HEK293 (cell line): ENCODE measurements around the gene NRG2.
A peak's percentile ranks its signal among the peaks of the same experiment; 100 is the strongest.

Source experiments
- CTCF ChIA-PET: fragments of 350-600 bp; formaldehyde crosslinking; extraction: SDS; loops from one replicate; lab custom pipeline; 2021; ENCODE audit warnings: antibody characterized with exemption; lab: Yijun Ruan, JAX
- POLR2A ChIA-PET: fragments of 300-600 bp; formaldehyde crosslinking; extraction: SDS; loops from one replicate; lab custom pipeline; 2020; ENCODE audit warnings: antibody characterized with exemption, inconsistent platforms; lab: Yijun Ruan, JAX
- H3K27ac ChIP-seq: fragments of 200-500 bp; sonication (Bioruptor generic); 2 replicates; pipeline ENCODE4 v1.5.1; 2014; ENCODE audit warnings: low read depth, low read length, control low read depth, inconsistent platforms; ENCODE audit errors: extremely low read depth
- H3K36me3 ChIP-seq, 2 experiments: fragments of 200-500 bp in 1 of 2; sonication (Bioruptor generic) in 1 of 2; 1 replicate in 1 of 2; 2 replicates in 1 of 2; pipeline ENCODE4 v1.5.1; 2014 to 2017; ENCODE audit warnings: inconsistent platforms in 2 of 2, low read length in 2 of 2; ENCODE audit not compliant: control insufficient read depth in 2 of 2, insufficient read depth in 1 of 2
- H3K4me1 ChIP-seq: fragments of 200-500 bp; sonication (Bioruptor generic); 2 replicates; pipeline ENCODE4 v1.5.1; 2014; ENCODE audit warnings: mild to moderate bottlenecking, low read length, inconsistent platforms; ENCODE audit not compliant: control insufficient read depth, insufficient read depth
- H3K4me3 ChIP-seq: 2 replicates; pipeline ENCODE4 v1.5.1; 2011; ENCODE audit warnings: low read depth, mild to moderate bottlenecking, control low read depth, low read length, moderate library complexity
- H3K9me3 ChIP-seq: fragments of 200-500 bp; sonication (Bioruptor generic); 2 replicates; pipeline ENCODE4 v1.5.1; 2014; ENCODE audit warnings: low read depth, low read length, inconsistent platforms; ENCODE audit not compliant: control insufficient read depth, insufficient read depth
- BCL6B ChIP-seq: fragments of 450-650 bp; formaldehyde crosslinking; IDR thresholded peaks from 2 replicates; pipeline ENCODE4 v1.5.1; 2017; ENCODE audit warnings: missing biosample characterization, missing genetic modification characterization
- EGR2 ChIP-seq: fragments of 450-650 bp; formaldehyde crosslinking; IDR thresholded peaks from 2 replicates; pipeline ENCODE4 v1.5.1; 2016; ENCODE audit warnings: low read depth, missing biosample characterization, missing genetic modification characterization
- GFI1B ChIP-seq: fragments of 450-650 bp; formaldehyde crosslinking; IDR thresholded peaks from 2 replicates; pipeline ENCODE4 v1.5.1; 2016; ENCODE audit warnings: missing biosample characterization, missing genetic modification characterization
- GLIS1 ChIP-seq: fragments of 450-650 bp; formaldehyde crosslinking; IDR thresholded peaks from 2 replicates; pipeline ENCODE4 v1.5.1; 2016; ENCODE audit warnings: missing biosample characterization, missing genetic modification characterization
- HOXC10 ChIP-seq: sonication (generic); formaldehyde crosslinking; IDR thresholded peaks from 2 replicates; pipeline ENCODE4 v1.8.1; 2023; ENCODE audit warnings: mild to moderate bottlenecking, missing genetic modification reagents
- MZF1 ChIP-seq: fragments of 450-650 bp; formaldehyde crosslinking; IDR thresholded peaks from 2 replicates; pipeline ENCODE4 v1.5.1; 2017; ENCODE audit warnings: missing biosample characterization, missing genetic modification characterization, borderline replicate concordance
- PRDM10 ChIP-seq: fragments of 450-650 bp; formaldehyde crosslinking; IDR thresholded peaks from 2 replicates; pipeline ENCODE4 v1.5.1; 2016; ENCODE audit warnings: missing biosample characterization, missing genetic modification characterization
- PRDM4 ChIP-seq: fragments of 450-650 bp; formaldehyde crosslinking; IDR thresholded peaks from 2 replicates; pipeline ENCODE4 v1.5.1; 2017; ENCODE audit warnings: missing biosample characterization, missing genetic modification characterization
- SP3 ChIP-seq: fragments of 450-650 bp; formaldehyde crosslinking; IDR thresholded peaks from 2 replicates; pipeline ENCODE4 v1.5.1; 2016; ENCODE audit warnings: missing biosample characterization, missing genetic modification characterization
- TRIM28 ChIP-seq: IDR thresholded peaks from 2 replicates; pipeline ENCODE4 v1.6.1; 2011; ENCODE audit warnings: low read length, control low read depth, borderline replicate concordance
- WT1 ChIP-seq: fragments of 450-650 bp; formaldehyde crosslinking; IDR thresholded peaks from 2 replicates; pipeline ENCODE4 v1.5.1; 2016; ENCODE audit warnings: missing biosample characterization, missing genetic modification characterization
- YY1 ChIP-seq: fragments of 450-650 bp; formaldehyde crosslinking; IDR thresholded peaks from 2 replicates; pipeline ENCODE4 v1.5.1; 2018; ENCODE audit warnings: missing biosample characterization, missing genetic modification characterization
- ZBTB17 ChIP-seq: fragments of 450-650 bp; formaldehyde crosslinking; IDR thresholded peaks from 2 replicates; pipeline ENCODE4 v1.5.1; 2016; ENCODE audit warnings: missing biosample characterization, missing genetic modification characterization
- ZIC2 ChIP-seq: fragments of 450-650 bp; formaldehyde crosslinking; IDR thresholded peaks from 2 replicates; pipeline ENCODE4 v1.5.1; 2016; ENCODE audit warnings: missing biosample characterization, missing genetic modification characterization
- ZNF26 ChIP-seq: fragments of 450-650 bp; formaldehyde crosslinking; IDR thresholded peaks from 2 replicates; pipeline ENCODE4 v1.5.1; 2016; ENCODE audit warnings: missing biosample characterization, missing genetic modification characterization
- ZNF335 ChIP-seq: fragments of 450-650 bp; formaldehyde crosslinking; conservative IDR thresholded peaks from 2 replicates; pipeline ENCODE4 v1.5.1; 2016; ENCODE audit warnings: missing biosample characterization, missing genetic modification characterization
- ZNF354C ChIP-seq: fragments of 450-650 bp; formaldehyde crosslinking; IDR thresholded peaks from 2 replicates; pipeline ENCODE4 v1.5.1; 2016; ENCODE audit warnings: missing biosample characterization, missing genetic modification characterization, low read depth, borderline replicate concordance
- ZNF394 ChIP-seq: fragments of 450-650 bp; formaldehyde crosslinking; IDR thresholded peaks from 2 replicates; pipeline ENCODE4 v1.5.1; 2016; ENCODE audit warnings: missing biosample characterization, missing genetic modification characterization, mild to moderate bottlenecking, moderate library complexity, borderline replicate concordance
- ZNF433 ChIP-seq: fragments of 450-650 bp; formaldehyde crosslinking; IDR thresholded peaks from 2 replicates; pipeline ENCODE4 v1.5.1; 2016; ENCODE audit warnings: missing biosample characterization, missing genetic modification characterization, low read depth
- ZNF624 ChIP-seq: fragments of 450-650 bp; formaldehyde crosslinking; IDR thresholded peaks from 2 replicates; pipeline ENCODE4 v1.5.1; 2017; ENCODE audit warnings: missing biosample characterization, missing genetic modification characterization
- ZNF701 ChIP-seq: fragments of 450-650 bp; formaldehyde crosslinking; IDR thresholded peaks from 2 replicates; pipeline ENCODE4 v1.5.1; 2016; ENCODE audit warnings: missing biosample characterization, missing genetic modification characterization
- ZSCAN18 ChIP-seq: fragments of 450-650 bp; formaldehyde crosslinking; IDR thresholded peaks from 2 replicates; pipeline ENCODE4 v1.5.1; 2016; ENCODE audit warnings: missing biosample characterization, missing genetic modification characterization

The NRG2 gene

GRCh38 chr5:139982975-139983240 lies 60.2 kb downstream of the NRG2 start:
- Histone ChIP-seq H3K36me3 (no peaks in the 10 kb centered on the region), H3K27ac (no peak overlapping the region), H3K9me3 (no peaks in the 10 kb centered on the region), H3K4me3 (no peak overlapping the region), H3K4me1 (peaks cover 7% of the 10 kb centered on the region; the same call in 1 of the 2 replicates)
- TF ChIP-seq ZNF26 (no peak), GLIS1 (0 out of 2 replicates have a peak, but pooled peaks have one; percentile 26), ZNF624 (no peak)
- ChIA-PET CTCF (interaction anchor here (1.3 to 7.7 kb wide), 3 partner anchors 14 to 196 kb away, joined by 4 to 104 read pairs (median 5); no protein-coding TSS in a partner anchor), POLR2A (no interaction called here)

GRCh38 chr5:139982157-139982974 lies 60.7 kb downstream of the NRG2 start:
- H3K4me1 ChIP-seq: peaks cover 7% of the 10 kb centered on the region; the same call in 1 of the 2 replicates
- POLR2A ChIA-PET: no interaction called here
- H3K27ac ChIP-seq: no peak overlapping the region
- CTCF ChIA-PET: interaction anchor here (0.6 to 7.7 kb wide), 4 partner anchors 13 to 195 kb away, joined by 3 to 104 read pairs (median 4); no protein-coding TSS in a partner anchor
- no peaks in the 10 kb centered on the region for H3K36me3 ChIP-seq
- H3K9me3 ChIP-seq: no peaks in the 10 kb centered on the region
- no peak overlapping the region for H3K4me3 ChIP-seq
- TF ChIP-seq ZNF335 (tag by site-specific recombination): no peak
- peak; percentile 56 for TF ChIP-seq ZBTB17 (tag by site-specific recombination)
- no peak for TF ChIP-seq YY1 (tag by site-specific recombination)
- 0 out of 2 replicates have a peak, but pooled peaks have one; percentile 32 for TF ChIP-seq TRIM28
- TF ChIP-seq EGR2 (tag by site-specific recombination): peak; percentile 91
- no peak for TF ChIP-seq SP3
- peak; percentile 76; the same call in 1 of the 2 replicates for TF ChIP-seq ZNF701 (tag by site-specific recombination)
- peak; percentile 71 for TF ChIP-seq GLIS1
- TF ChIP-seq MZF1: peak; percentile 74; the same call in 1 of the 2 replicates
- peak; percentile 76 for TF ChIP-seq BCL6B
- TF ChIP-seq PRDM10 (tag by site-specific recombination): 0 out of 2 replicates have a peak, but pooled peaks have one; percentile 5
- TF ChIP-seq HOXC10 (CRISPR knock-in tag): no peak
- peak; percentile 75 for TF ChIP-seq ZIC2
- peak; percentile 89 for TF ChIP-seq WT1 (tag by site-specific recombination)
- no peak for TF ChIP-seq ZSCAN18 (tag by site-specific recombination)
- no peak for TF ChIP-seq ZNF433
- no peak; the same call in 1 of the 2 replicates for TF ChIP-seq GFI1B (tag by site-specific recombination)
- no peak for TF ChIP-seq PRDM4 (tag by site-specific recombination)
- no peak for TF ChIP-seq ZNF354C (tag by site-specific recombination)
- no peak for TF ChIP-seq ZNF394 (tag by site-specific recombination)
